WTC11 (cell line): ENCODE data around the gene DPYSL3.

Experiments used
- ATF3 ChIP-seq: sonication (generic); formaldehyde crosslinking; conservative IDR thresholded peaks from 2 replicates; pipeline ENCODE4 v1.8.1; 2022; ENCODE audit warnings: mild to moderate bottlenecking, missing genetic modification reagents
- CTCF ChIP-seq: fragments of 200-600 bp; IDR thresholded peaks from 2 replicates; pipeline ENCODE4 v1.8.0; 2022; ENCODE audit warnings: antibody characterized with exemption
- ELF4 ChIP-seq: sonication (generic); formaldehyde crosslinking; IDR thresholded peaks from 2 replicates; pipeline ENCODE4 v1.8.1; 2022; ENCODE audit warnings: low read depth, mild to moderate bottlenecking, moderate library complexity, missing genetic modification reagents
- ETV6 ChIP-seq: sonication (generic); formaldehyde crosslinking; IDR thresholded peaks from 2 replicates; pipeline ENCODE4 v1.8.1; 2022; ENCODE audit warnings: mild to moderate bottlenecking, missing genetic modification reagents
- KAT7 ChIP-seq: sonication (generic); formaldehyde crosslinking; IDR thresholded peaks from 2 replicates; pipeline ENCODE4 v1.8.1; 2023; ENCODE audit warnings: missing genetic modification reagents, mild to moderate bottlenecking, borderline replicate concordance
- MAX ChIP-seq: sonication (generic); formaldehyde crosslinking; IDR thresholded peaks from 2 replicates; pipeline ENCODE4 v1.8.0; 2022; ENCODE audit warnings: mild to moderate bottlenecking, missing genetic modification reagents
- MLX ChIP-seq: sonication (generic); formaldehyde crosslinking; IDR thresholded peaks from 2 replicates; pipeline ENCODE4 v1.8.1; 2023; ENCODE audit warnings: mild to moderate bottlenecking, missing genetic modification reagents, moderate library complexity
- PRRX2 ChIP-seq: fragments of 250-450 bp; sonication (Bioruptor Pico); IDR thresholded peaks from 2 replicates; pipeline ENCODE4 v1.8.0; 2021; ENCODE audit warnings: mild to moderate bottlenecking

GRCh38 chr5:147538236-147538635 lies 28.4 kb upstream of the DPYSL3 start:
- TF ChIP-seq PRRX2 (no peak), CTCF (no peak), KAT7 (CRISPR knock-in tag) (no peak), MLX (no peak), ATF3 (CRISPR knock-in tag) (no peak), MAX (no peak), ELF4 (CRISPR knock-in tag) (no peak), ETV6 (CRISPR knock-in tag) (no peak)
